CD4-positive, alpha-beta T cell treated with Interferon gamma for 1 hour (primary cell): ENCODE results near the gene OPCML.

ENCODE experiments used
- DNase-seq: peaks from one replicate; pipeline ENCODE4 v3.0.0-alpha.2; 2020

The OPCML gene

DNA sequence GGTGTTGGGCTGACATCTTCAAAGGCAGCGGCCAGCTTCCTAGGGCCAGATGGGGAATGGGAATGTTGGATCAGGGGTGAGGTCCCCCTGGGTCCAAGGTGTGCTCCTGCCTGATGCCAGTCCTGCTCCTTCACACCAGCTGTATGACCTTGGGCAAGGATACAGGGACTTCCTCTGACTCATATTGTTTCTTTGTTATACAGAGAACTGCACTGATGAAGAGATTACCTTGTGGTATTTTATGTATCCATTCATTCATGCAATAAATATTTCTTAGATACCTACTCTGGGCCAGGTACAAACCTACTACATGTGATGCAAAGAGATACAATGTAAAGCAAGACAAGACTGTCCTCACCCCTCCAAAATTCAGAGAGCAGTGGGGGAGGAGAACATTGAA lies 3.9 kb upstream of the OPCML start:
- no peak for DNase-seq

DNA sequence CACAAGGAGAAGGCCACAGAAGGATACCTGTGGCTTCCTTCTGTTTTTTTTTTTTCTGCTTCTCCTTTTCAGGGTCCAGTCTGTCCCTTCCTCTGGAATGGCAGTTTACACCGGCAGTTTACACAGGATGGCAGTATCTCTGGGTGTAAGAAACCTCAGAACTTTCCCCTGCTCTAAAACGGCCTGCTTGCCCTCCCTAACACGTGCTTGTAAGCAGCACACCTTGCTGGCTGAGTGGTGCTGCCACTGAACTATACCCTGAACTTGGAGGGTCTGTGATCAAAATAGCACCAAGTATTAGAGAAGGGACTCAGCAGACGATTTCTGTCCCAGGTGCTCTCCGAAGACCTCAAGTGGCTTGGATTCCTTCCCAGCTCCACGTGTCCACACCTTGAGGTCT lies 904 bp upstream of the OPCML start:
- DNase-seq = no peak

- DNase-seq = no peak
These were observed 843 bp downstream of the OPCML start for GRCh38 chr11:133531458-133531857.

DNA sequence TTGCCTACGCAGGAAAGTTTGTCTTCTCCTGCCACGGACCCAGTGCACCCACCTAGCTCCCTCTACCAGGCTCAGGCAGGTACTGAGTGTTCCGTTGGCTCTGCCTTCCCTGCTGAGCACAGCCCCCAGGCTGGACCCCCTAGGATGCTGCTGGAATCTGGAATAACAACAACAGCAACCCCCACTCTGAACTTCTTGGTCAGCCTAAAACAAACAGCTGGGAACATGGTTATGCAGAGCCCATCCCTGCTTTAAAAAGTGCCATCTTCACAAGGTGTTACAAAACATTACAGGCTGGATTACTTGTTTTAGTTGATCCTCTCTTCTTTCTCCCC lies 1.8 kb downstream of the OPCML start:
- DNase-seq = no peak

DNA sequence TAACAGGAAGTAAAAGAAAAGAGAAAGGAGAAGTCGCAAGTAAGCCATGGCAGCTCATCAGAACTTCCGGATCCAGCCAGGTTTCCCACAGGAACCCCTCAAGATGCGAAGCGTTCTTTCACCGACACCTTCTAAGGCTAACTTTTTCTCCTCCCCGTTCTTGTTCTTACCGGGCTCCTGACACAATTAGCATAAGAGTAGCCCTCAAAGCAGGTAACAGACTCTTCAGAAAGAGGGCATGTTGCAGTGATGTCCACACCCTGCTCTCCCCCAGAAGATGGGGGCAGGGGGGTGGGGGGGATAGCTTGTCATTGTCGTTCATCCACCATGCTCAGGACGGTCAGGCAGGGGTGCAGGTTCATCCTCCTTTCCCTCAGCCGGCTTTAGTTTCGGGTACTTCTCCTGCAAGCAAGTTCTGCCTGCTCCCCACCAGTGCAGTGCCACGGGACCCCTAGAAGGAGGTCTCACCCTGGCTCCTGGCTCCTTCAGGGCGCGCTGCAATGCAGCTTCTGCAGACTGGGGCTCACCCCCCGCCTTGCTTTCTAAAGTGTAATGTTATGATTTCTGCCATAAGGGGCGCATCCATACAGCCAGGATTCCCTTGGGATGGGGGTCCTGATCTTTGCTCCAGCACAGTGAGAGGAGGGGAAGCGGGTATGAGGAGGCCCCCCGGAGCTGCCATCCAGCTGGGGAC lies 2.3 kb downstream of the OPCML start:
- no peak for DNase-seq

GRCh38 chr11:133526790-133527189 lies 5.5 kb downstream of the OPCML start:
- no peak for DNase-seq

DNA sequence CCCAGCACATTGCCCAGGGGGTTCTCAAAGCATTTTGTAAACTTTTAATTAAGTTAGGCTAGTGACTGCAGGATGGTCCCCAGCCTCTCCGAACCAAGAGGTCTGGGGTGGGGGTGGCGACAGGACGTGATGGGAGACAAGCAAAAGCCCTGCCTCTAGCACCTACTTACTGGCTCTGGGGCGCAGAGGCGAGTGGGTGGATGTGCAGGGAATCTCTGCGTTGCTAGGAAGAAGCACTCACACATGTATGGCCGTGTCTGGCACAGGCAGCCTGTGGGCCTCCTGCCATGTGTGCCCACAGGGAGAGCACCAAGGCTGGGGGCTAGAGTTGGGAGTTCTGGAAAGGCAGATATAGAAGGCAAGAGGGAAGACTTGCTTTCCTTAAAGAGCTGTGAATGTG lies 6.3 kb downstream of the OPCML start:
- no peak for DNase-seq

DNA sequence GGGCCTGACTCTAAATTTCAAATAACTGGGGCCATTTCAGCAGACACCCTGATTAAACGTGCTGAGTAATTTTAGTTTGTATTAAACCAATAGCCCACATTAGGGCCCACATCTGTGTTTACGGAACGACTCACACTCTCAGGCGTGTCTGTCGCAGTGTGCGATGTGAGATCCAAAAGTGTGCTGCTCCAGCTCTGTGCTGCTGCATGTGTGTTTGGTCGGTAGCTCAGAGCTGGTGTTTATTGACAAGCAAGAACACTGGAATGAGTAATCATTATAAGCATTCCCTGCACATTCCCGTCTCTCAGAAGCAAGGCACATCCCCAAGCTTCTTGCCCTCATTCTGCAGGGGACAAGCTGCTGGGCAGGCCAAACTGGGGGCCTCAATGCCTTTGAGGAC lies 7.8 kb downstream of the OPCML start:
- DNase-seq = no peak

DNA sequence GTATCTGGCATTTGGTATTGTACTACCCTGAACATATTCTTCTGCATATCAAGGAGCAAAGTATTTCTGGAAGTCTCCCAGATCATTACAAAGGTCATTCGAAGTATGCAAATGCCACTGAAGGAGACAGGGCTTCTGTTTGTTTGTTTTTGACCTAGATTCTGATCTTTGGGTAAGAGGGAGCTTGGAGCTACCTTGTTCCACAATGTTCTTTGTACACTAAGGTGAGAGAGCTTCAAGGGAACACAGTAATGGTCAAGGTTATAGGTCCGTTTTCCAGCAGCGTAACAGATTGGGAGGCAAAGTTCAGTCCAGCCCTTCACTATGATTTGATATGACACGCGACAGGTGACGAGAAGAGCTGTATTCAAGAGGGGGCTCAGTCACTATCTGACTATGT lies 10.0 kb downstream of the OPCML start:
- DNase-seq = no peak

GRCh38 chr11:133521502-133521901 lies 10.8 kb downstream of the OPCML start:
- DNase-seq = no peak

GRCh38 chr11:133520707-133521106 lies 11.6 kb downstream of the OPCML start:
- DNase-seq = no peak

GRCh38 chr11:133519560-133519959 lies 12.7 kb downstream of the OPCML start:
- no peak for DNase-seq

DNA sequence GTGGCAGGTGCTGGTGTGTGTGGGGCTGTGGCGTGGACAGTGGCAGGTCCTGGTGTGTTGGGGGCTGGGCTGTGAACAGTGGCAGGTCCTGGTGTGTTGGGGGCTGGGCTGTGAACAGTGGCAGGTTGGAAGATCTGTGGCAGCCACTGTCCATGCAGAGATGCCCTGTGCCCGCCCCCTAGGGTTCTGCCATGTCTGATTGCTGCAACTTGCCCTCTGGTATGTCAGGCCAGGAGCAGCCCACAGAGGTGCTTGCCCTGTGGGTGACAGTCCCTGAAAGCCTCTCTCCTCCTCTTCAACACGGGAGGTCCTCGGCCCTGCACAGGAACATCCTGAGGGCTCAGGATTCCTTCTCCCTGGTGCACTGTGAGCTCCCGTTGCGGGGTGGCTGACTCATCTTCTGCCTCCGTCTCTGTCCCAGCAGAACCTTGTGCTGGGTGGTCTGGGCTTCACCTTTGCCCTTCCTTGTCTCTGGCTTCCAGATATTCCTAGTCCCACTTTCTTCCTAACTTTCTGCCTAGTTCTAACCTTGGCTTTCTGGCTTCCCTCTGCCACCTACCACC lies 13.5 kb downstream of the OPCML start:
- no peak for DNase-seq

- no peak for DNase-seq
These were observed 15.5 kb downstream of the OPCML start for GRCh38 chr11:133516845-133517244.

GRCh38 chr11:133515107-133515506 lies 17.2 kb downstream of the OPCML start:
- DNase-seq = no peak

- DNase-seq = no peak
These were observed 22.2 kb downstream of the OPCML start for GRCh38 chr11:133509924-133510697.

DNA sequence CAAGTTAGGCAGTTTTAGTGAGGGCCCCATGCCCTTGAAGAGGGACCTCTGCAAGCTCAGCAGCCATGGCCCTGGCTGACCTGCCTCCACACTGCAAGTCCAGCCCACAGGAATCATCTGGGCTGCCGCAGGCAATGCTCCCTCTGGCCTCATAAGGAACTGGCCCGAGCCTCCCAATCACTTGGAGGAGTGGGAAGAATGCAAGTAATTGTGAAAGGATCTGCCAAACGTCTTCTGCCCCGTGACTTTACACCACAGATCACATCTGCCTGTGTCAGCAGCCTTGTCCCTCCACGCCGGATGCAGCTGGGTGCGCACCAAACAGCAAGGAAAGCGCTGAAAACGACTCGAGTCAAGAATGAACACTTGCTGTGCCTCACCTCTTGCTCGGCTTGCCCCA lies 23.8 kb downstream of the OPCML start:
- no peak for DNase-seq

DNA sequence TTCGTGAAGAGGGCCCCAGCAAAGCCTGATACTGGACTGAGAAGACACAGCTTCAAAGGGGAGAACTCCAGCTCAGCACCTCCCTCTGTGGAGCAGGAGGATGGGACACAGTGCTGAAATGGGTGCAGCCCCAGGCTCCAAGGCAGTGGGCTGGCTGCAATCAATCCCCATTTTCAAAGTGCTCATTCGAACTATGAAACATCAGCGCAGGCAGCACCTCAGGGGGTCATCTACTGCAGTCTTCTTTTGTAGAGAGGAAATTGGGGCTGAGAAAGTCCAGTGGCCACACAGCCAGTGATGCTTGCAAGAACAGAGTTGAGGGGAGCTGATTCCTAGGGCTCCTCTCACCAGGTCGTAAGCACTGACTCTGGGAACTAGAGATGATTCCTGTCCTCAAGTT lies 25.1 kb downstream of the OPCML start:
- DNase-seq = no peak

DNA sequence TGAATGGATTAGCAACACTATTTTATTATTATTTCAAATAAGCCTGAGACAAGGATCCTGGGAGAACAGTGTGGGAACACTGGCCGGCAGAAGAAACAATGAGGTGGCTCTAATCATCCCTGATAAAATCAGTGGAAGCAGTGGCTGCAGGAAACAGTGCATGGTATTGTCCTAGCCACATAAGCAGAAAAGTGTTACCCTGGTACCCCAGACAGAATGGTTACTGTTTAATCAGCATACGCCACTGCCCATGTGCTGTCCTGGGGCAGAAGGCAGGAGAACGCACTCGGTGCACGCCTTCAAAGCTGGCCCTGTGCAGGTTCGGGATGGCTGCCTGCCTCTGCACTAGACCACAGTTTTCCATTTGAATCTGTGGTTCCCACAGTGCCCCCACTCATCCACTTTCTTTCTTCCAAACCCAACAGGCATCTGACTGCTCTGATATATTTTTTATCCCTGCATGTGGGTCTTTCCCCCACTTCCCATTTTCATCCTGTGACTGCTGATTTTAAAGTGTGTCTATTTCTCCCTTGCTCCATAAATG lies 25.7 kb downstream of the OPCML start:
- DNase-seq = no peak

GRCh38 chr11:133506023-133506422 lies 26.3 kb downstream of the OPCML start:
- DNase-seq = no peak

GRCh38 chr11:133504906-133505305 lies 27.4 kb downstream of the OPCML start:
- no peak for DNase-seq

GRCh38 chr11:133503776-133504175 lies 28.5 kb downstream of the OPCML start:
- no peak for DNase-seq

DNA sequence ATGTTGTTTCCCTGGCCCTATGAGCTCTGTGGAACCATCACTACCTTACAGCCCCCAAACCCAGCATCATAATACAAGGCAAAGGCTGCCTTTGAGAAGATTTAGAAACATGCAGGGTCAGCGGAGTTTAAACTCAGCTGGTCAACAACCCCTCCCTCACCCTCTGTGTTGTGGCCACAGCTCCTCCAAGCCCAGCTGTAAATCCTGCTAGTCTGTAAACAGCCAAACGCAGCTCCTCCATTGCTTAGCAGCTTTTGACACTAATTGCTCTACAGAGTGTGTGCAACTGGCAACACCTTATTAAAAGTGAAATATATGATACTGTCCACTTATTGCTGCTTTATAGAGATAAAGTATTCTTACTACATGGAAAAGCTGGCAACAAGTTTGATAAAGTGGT lies 29.1 kb downstream of the OPCML start:
- DNase-seq = no peak
